Measurements from ENCODE around the gene FBXW5. TPM values are rescaled to one million over a fixed set of nuclear protein-coding genes. Genes with fewer than 3 reads are reported as not detected.

The FBXW5 gene
- total and polyA plus RNA-seq, 10 of the 15 experiments (the other 5 are each of a cell fraction or from before 2014, with no cell fraction given) = 0.21 to 97.3 (median 44.5) TPM

- TF ChIP-seq TAF1 (IDR thresholded peaks at IDR 0.05; ENCODE audit: borderline replicate concordance, low read depth, low read length) (no peak), PAX5 (IDR thresholded peaks at IDR 0.05; ENCODE audit: borderline replicate concordance, low read depth, low read length) (0 out of 2 replicates have a peak, but pooled peaks have one; percentile 17), PML (IDR thresholded peaks at IDR 0.05; ENCODE audit: low read length) (no peak), JUNB (IDR thresholded peaks at IDR 0.05) (no peak), IKZF1 (conservative IDR thresholded peaks at IDR 0.05) (peak; percentile 94), USF2 (IDR thresholded peaks at IDR 0.05; ENCODE audit: borderline replicate concordance, low read depth, low read length) (no peak), EED (IDR thresholded peaks at IDR 0.05; ENCODE audit: low read depth) (no peak), WRNIP1 (IDR thresholded peaks at IDR 0.05; ENCODE audit: borderline replicate concordance, low read depth, low read length) (no peak), RELA (IDR thresholded peaks at IDR 0.05; ENCODE audit: borderline replicate concordance, partially characterized antibody) (peak; percentile 48), GABPA (IDR thresholded peaks at IDR 0.05; ENCODE audit: low read depth) (no peak)
Measured at GRCh38 chr9:136944519-136945332, at the start of gene FBXW5, which contains the start of gene C8G (continued).

GRCh38 chr9:136992819-136993369, 48.4 kb upstream of the FBXW5 start:
- no peaks in the 10 kb centered on the region; the same call in 2 of the 3 replicates for H3K9me3 ChIP-seq (replicated peaks; ENCODE audit: control insufficient read depth, insufficient read depth, low read length)
- no peaks in the 10 kb centered on the region for H4K20me1 ChIP-seq (ENCODE audit: control insufficient read depth, insufficient read depth)
- ChIA-PET RAD21 (ENCODE audit: unreplicated experiment) (interaction anchor here (1.3 to 1.7 kb wide), 2 partner anchors 45 to 226 kb away, joined by 3 to 8 read pairs; no protein-coding TSS in a partner anchor), POLR2A (interaction anchor here (1.2 to 1.5 kb wide), 4 partner anchors 27 to 248 kb away, joined by 3 to 4 read pairs (median 4); partner anchors contain the start of gene TUBB4B), SMC1A (ENCODE audit: uncharacterized antibody, unreplicated experiment) (interaction anchor here (1.1 kb wide), 1 partner anchor 45 kb away, joined by 4 read pairs; no protein-coding TSS in a partner anchor), CTCF (interaction anchor here (1.0 to 3.3 kb wide), 7 partner anchors 9 to 75 kb away, joined by 3 to 17 read pairs (median 5); no protein-coding TSS in a partner anchor)
- no peaks in the 10 kb centered on the region for H3K36me3 ChIP-seq (ENCODE audit: control insufficient read depth in 2 of 2, insufficient read depth in 2 of 2, low read length in 1 of 2)
- peaks cover 27% of the 10 kb centered on the region for H3K4me1 ChIP-seq (ENCODE audit: control insufficient read depth, insufficient read depth, low read length)
- intact Hi-C loops (cut with micrococcal nuclease; ENCODE audit: unreplicated experiment) = no loop called here
- in situ Hi-C loops (cut with MboI) = no loop called here
- WGBS (ENCODE audit: insufficient coverage, insufficient replicate concordance, low lambda C conversion rate, missing lambda C conversion rate) = 33% methylated on average over 18 of the region's 18 CpGs
- H3K79me2 ChIP-seq (ENCODE audit: control insufficient read depth, insufficient read depth, low read length) = no peaks in the 10 kb centered on the region; the same call in 1 of the 2 replicates
- H3K27ac ChIP-seq (ENCODE audit: control insufficient read depth, insufficient read depth) = peak overlapping the region; percentile 63
- peaks cover 2 to 5% of the 10 kb centered on the region in 2 experiments; a peak in 3 of 4 replicates for H3K27me3 ChIP-seq (replicated peaks in 1 of 2; ENCODE audit: control insufficient read depth in 2 of 2, insufficient read depth in 2 of 2, low read length in 1 of 2)
- DNase-seq (ENCODE audit: low read depth, low spot score) (no peak), ATAC-seq (no peak; the same call in 2 of the 3 replicates), FAIRE-seq (no peak)
- peak overlapping the region; percentile 66 for H3K9ac ChIP-seq (ENCODE audit: control insufficient read depth, insufficient read depth, low read length)
- H2AFZ ChIP-seq (ENCODE audit: control insufficient read depth, low read depth, low read length) = peak overlapping the region; percentile 92
- H3K4me2 ChIP-seq (ENCODE audit: control insufficient read depth, insufficient read depth) = peak overlapping the region; percentile 99
- BruUV-seq (replicated peaks) = no TSS peak
- peak overlapping the region; percentile 73 for H3K4me3 ChIP-seq
- no peak for TF ChIP-seq SP1 (IDR thresholded peaks at IDR 0.05; ENCODE audit: low read depth, low read length)
- TF ChIP-seq ZNF384 (IDR thresholded peaks at IDR 0.05; ENCODE audit: borderline replicate concordance, low read depth, low read length) = no peak
- TF ChIP-seq BCL3 (IDR thresholded peaks at IDR 0.05; ENCODE audit: borderline replicate concordance, insufficient read depth, low read depth, low read length, poor library complexity, severe bottlenecking) = no peak
- TF ChIP-seq ETV6 (conservative IDR thresholded peaks at IDR 0.05 in 1 of 2, IDR thresholded peaks at IDR 0.05 in 1 of 2; ENCODE audit: borderline replicate concordance in 1 of 2, low read depth in 1 of 2) = no peak
- no peak for TF ChIP-seq E4F1 (IDR thresholded peaks at IDR 0.05; ENCODE audit: borderline replicate concordance, partially characterized antibody)
- no peak for TF ChIP-seq SMARCA5 (IDR thresholded peaks at IDR 0.05)
- 0 out of 2 replicates have a peak, but pooled peaks have one; percentile 47 for TF ChIP-seq NR2F1 (conservative IDR thresholded peaks at IDR 0.05)
